HUDEP-2 (cell line): ENCODE results near the gene ZNF384.
"Not testable (repeated sequence)": the region's sequence is repeated elsewhere in the genome, so short reads cannot be mapped to it uniquely, and the experiment has no call there.

ENCODE experiments used
- DNase-seq, 76 experiments: peaks; one replicate each; lab custom pipeline; 2025; ENCODE audit not compliant: unreplicated experiment in 76 of 76; lab: John Stamatoyannopoulos, UW

The ZNF384 gene

DNA sequence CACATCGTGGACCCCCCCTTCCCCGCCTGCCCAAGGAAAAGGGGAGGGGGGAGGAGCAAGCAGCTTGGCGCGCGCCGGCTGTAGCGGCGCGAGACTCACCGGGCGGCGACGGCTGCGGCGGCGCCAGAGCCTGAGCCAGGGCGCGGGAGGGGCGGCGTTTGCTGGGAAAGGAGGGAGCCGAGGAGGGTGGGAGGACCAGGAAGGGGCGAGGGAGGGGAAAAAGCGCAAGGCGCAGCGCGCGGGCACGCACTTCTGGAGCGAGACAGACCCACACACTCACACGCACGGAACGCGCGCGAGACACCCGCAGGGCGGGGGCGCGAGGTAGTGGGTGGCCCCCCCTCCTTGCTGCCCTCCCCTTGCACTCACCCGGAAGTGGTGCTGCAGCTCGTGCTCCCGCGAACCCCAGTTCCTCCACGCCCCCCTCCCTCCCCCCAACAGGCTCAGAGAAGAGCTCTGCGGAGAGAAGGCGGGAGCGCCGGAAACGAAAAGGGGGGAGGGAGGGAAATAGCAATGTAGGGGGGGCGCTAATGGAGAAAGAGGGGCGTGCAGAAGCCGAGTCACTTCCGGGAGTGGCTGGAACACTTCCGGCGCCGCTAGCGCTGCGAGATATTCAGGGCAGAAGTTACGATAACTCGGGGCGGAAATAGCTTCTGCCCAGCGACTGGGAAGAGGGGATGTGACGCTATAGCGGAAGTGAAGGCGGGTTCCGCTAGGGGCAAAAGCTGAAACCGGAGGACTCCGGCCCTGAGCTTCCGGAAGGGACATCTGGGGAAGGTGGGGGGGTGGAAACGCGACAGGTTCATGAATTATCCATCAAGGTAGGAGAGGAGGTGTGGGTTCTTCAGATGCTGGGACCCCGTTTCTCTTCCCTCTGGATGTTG lies at the start of gene ZNF384:
Gene ZNF384, minus strand, starts transcription at position 377 of the 884 bp plus-strand sequence. CDS start 9,855 bp downstream, outside the sequence.
- DNase-seq: peak; percentile 47 to 100 (median 96)

DNA sequence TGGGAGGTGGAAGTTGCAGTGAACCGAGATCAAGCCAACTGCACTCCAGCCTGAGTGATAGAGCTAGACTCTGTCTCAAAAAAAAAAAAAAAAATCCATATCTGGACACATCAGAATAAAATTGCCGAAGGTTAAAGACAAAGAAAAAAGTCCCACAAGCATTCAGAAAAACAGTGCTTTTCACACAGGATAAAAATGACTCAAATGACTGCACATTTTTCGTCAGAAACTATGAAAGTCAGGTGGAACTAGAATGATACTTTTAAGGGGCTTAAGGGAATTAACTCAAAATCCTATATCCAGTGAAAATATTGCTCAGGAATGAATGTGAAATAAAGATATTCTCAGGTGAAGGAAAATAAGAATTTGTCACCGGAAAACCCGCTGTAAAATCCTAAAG lies 47.6 kb upstream of the ZNF384 start:
- no peak for DNase-seq

DNA sequence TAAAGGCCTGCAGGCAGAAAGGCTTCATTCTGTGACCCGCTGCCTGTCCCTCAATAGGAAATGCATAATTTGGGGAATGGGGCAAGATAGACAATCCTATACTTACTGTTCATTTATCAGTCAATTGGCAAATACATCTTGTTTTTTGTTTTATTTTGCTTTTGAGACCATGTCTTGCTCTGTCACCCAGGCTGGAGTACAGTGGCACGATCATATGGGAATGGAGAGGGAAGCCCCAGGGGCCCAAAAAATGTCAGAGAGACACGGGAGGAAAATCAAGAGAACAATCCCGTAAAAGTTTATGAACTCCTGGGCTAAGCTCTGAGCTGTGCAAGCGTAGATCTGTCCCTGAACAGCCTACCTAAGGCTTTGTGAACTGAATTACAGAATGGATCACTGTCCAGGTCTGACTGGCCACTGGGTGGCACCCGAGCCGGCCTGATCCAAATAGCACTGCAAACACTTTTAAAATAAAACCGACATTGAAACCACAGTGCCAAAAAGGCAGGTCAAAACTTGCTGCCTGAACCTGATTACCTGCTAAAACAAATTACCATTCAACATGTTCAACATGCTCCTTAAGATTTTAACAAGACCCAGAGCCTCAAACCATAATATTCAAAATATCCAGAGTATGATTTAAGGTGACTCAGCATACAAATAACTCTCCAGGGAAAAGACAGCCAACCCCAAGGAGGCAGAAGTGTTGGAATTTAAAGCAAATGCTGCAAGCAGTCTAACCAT lies 46.4 kb upstream of the ZNF384 start:
- peak in 31 of 76 experiments; percentile 3 to 52 (median 21) for DNase-seq

DNA sequence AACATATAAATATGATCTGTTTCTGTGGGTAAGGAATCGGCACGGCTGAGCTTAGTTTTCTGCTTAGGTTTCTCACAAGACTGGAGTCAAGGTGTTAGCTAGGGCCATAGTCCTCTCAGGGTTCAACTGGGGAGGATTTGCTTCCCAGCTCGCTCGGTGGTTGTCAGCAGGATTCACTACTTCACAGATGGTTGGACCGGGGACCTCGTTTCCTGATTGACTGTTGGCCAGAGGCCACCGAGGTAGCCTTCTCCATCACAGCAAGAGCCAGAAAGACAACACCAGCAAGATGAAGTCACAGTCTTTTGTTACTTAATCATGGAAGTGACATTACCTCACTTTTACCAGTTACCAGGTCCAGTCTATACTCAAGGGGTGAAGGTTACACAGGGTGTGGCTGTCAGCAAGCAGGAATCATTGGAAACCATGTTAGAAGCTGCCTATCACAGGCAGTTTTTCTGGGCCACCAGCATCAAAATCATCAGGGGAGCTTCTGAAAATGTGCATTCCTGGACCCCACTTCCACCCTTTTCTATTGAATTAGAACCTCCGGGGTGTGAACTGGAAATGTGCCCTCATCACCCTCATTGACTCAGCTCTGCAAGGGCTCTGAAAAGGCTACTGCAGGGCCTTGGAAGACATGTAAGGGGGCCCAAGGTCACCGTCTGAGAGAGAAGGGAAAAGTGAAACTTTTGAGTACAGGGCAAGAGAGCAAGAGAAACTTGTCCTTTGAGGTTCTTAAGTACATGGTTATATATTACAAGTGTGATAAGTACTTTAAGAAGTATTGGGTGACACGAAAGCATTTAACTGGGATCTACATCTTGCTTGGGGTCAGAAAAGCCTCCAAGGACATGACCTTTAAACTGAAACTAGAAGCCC lies 45.6 kb upstream of the ZNF384 start:
- no peak for DNase-seq

DNA sequence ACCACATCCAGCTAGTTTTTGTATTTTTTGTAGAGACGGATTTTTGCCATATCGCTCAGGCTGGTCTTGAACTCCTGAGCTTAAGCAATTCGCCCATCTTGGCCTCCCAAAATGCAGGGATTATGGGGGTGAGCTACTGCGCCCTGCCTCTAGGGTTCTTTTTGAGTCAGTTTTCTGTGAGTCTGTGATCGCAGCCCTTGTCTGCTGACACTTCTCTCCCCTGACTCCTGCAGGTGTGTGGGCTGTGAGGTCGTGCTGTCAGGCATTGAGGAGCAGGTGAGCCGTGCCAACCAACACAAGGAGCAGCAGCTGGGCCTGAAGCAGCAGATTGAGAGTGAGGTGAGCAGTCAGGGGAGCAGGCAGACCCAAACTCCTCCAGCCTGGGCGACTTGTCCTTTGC lies 41.0 kb upstream of the ZNF384 start:
- DNase-seq: no peak

DNA sequence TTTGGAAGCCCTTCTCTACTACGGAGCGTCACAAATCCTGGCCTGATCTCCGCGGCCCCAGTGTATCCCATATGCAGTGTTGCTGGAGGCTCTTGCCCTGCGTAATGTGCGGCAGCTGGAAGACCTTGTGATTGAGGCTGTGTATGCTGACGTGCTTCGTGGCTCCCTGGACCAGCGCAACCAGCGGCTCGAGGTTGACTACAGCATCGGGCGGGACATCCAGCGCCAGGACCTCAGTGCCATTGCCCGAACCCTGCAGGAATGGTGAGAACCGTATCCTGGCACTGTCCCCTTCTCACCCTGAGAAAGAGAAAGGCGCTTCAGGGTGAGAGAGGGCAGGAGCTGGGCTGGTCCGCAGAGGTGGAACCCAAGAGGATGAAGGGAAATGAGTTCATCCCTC lies 40.0 kb upstream of the ZNF384 start:
- no peak for DNase-seq

DNA sequence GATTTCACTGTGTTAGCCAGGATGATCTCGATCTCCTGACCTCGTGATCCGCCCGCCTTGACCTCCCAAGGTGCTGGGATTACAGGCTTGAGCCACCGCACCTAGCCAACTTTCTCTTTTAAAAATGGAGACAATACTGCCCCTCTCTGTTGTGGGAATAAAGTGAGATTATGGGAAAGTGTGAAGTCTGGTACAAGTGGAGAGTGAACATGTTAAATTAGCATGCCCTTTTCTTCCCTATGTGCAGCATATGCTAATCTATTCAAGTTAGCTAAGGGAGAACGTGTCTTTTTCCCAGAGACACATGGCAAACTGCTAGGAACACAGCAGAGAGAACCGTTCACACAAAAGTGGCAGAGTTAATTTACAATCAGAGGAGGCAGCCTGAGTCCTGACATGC lies 36.2 kb upstream of the ZNF384 start:
- no peak for DNase-seq

DNA sequence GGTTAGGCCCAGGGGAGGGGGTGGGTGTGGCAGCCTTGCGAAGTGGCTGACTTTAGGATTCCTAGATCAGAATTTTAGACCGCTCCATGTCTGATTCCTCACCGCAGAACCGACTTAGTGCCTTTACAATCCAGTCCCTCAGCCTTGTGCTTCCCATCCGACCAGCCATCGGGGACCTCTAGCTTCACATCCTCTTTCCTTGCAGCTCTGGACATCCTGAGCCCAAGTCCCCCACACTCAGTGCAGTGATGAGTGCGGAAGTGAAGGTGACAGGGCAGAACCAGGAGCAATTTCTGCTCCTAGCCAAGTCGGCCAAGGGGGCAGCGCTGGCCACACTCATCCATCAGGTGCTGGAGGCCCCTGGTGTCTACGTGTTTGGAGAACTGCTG lies 35.2 kb upstream of the ZNF384 start:
- DNase-seq: peak in 22 of 76 experiments; percentile 7 to 76 (median 37)

DNA sequence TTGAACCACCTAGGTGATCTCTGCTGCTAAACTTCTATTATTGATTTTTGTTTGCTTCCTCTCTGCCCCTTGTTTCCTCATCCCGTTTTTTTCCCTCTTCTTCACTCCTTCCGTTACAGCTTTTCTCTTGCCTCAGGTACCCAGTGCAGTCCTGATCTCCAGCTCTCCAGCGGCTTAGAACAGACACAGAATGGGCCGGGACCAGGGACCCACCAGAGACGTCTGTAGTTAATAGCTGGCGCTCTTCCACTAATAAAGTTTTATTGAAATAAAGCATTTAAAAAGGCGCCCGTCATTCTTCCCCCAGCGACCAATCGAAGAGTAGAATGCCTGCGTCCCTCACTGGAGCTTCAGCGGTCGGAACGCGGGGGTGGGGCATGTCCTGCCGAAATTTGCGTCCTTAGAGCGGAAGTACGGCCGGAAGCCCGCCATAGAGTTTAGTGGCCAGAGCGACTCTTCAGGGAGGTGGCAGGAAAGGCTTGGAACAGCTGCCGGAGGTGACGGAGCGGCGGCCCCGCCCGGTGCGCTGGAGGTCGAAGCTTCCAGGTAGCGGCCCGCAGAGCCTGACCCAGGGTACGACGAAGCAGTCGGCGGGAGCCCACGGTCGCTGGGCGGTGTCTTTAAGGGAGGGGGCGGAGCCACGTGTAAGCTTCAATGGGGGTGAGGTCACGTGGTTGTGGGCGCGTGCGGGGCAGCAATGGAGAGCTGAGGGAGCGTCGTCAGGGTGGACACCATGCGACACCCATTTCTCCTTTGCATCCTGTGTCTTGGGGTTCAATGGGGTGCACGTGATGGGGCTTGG lies 34.6 kb upstream of the ZNF384 start, which contains the start of gene COPS7A:
Gene COPS7A, plus strand, starts transcription at position 440 of the 802 bp plus-strand sequence. CDS start 611 bp downstream, outside the sequence.
- DNase-seq: peak in 75 of 76 experiments; percentile 65 to 99 (median 98)

DNA sequence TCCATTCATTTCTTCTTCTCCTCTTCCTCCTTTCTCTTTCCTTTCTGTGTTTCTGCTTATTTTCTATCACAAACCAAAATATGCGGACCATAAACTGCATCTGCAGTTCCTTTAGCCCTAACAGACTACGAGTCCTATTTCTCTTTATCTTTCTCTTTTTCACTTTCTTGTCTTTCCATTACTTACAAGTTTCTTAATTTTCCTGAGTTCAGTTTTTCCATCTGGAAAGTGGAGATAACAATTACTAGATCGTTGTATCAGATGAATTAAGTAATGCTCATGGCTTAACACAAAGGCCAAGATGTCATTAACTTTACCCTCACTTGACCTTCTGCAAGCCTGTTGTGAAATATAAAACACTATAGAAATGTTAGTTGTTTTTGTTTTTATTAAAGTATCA lies 33.7 kb upstream of the ZNF384 start:
- peak in 12 of 76 experiments; percentile 5 to 59 (median 14) for DNase-seq

DNA sequence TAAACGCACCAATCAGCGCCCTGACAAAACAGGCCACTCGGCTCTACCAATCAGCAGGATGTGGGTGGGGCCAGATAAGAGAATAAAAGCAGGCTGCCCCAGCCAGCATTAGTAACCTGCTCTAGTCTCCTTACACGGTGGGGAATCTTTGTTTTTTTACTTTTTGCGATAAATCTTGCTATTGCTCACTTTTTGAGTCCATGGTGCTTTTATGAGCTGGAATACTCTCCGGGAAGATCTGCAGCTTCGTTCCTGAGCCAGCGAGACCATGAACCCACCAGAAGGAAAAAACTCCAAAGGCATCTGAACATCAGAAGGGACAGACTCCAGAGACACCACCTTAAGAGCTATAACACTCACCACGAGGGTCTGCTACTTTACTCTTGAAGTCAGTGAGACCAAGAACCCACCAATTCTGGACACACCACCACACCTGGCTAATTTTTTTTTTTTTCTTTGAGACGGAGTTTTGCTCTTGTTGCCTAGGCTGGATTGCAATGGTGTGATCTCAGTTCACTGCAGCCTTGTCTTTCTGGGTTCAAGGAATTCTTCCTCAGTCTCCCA lies 27.8 kb upstream of the ZNF384 start:
- no peak for DNase-seq

DNA sequence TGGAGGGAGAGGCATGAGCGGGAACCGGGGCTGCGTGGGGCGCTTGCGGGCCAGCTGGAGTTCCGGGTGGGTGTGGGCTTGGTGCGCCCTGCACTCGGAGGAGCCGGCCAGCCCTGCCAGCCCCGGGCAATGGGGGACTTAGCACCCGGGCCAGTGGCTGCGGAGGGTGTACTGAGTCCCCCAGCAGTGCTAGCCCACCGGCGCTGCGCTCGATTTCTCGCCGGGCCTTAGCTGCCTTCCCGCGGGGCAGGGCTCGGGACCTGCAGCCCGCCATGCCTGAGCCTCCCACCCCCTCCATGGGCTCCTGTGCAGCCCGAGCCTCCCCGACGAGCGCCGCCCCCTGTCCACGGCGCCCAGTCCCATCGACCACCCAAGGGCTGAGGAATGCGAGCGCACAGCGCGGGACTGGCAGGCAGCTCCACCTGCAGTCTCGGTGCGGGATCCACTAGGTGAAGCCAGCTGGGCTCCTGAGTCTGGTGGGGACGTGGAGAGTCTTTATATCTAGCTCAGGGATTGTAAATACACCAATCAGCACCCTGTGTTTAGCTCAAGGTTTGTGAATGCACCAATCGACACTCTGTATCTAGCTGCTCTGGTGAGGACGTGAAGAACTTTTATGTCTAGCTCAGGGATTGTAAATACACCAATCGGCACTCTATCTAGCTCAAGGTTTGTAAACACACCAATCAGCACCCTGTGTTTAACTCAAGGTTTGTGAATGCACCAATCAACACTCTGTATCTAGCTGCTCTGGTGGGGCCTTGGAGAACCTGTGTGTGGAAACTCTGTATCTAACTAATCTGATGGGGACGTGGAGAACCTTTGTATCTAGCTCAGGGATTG lies 27.1 kb upstream of the ZNF384 start:
- not testable (repeated sequence) for DNase-seq

DNA sequence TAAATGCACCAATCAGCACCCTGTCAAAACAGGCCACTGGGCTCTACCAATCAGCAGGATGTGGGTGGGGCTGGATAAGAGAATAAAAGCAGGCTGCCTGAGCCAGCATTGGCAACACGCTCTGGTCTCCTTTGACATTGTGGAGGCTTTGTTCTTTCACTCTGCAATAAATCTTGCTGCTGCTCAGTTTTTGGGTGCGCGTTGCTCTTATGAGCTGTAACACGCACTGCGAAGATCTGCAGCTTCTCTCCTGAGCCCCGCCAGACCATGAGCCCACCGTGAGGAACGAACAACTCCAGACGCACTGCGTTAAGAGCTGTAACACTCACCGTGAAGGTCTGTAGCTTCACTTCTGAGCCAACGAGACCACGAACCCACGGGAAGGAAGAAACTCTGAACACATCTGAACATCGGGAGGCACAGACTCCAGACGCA lies 19.8 kb upstream of the ZNF384 start:
- DNase-seq: peak in 1 of 76 experiments; percentile 3

DNA sequence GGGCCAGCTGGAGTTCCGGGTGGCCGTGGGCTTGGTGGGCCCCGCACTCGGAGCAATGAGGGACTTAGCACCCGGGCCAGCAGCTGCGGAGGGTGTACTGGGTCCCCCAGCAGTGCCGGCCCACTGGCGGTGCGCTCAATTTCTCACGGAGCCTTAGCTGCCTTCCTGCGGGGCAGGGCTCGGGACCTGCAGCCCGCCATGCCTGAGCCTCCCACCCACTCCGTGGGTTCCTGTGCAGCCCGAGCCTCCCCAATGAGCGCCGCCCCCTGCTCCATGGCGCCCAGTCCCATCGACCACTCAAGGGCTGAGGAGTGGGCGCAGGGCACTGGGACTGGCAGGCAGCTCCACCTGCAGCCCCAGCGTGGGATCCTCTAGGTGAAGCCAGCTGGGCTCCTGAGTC lies 19.2 kb upstream of the ZNF384 start:
- not testable (repeated sequence) for DNase-seq

DNA sequence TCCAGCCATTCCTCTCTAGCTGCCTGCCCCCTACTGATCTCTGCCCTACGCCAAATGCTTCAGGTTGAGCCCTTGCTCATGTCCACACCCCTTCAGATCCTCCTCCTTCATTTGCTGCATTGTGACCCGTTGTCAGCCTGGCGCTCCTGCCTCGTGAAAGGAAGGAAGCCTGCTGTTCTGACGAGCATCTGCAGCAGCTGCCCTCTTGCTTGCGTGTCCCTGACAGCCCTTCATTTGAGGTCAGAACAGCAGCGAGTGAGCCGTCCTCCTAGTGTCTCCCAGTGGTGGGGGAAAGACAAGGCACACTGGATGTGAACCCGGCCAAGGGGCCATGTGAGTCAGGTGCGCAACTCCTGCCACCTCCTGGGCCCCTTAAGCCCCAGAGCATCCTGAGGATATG lies 14.5 kb upstream of the ZNF384 start:
- DNase-seq: peak in 3 of 76 experiments; percentile 7 to 13 (median 9)

DNA sequence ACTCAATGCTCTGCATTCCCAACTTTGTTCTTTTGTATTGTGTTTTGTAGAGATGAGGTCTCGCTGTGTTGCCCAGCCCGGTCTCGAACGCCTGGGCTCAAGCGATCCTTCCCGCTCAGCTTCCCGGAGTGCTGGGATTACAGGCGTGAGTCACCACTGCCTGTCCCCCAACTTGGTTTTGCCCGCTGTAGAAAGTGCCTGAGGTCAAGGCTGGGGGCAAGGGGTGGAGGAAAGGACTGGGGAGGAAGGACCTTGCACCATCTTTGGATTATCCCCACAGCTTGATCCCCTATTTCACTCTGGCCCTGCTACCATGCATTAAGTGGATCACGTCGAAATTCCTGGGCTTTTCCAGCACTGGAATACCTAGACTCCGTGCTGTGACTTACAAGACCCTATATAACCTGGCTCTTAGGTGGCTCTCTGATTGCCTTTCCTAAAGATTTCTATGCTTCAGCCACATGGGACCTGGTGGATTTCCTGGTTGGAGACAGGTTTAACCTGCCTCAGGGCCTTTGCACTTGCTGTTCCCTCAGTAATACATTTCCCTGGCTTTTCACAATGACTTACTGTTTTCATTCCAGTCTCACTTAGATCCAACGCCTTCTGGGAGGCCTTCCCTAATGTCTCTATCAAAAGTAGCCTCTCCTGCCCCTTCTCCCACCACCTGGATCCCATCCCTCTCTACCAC lies 12.0 kb upstream of the ZNF384 start:
- DNase-seq: no peak

DNA sequence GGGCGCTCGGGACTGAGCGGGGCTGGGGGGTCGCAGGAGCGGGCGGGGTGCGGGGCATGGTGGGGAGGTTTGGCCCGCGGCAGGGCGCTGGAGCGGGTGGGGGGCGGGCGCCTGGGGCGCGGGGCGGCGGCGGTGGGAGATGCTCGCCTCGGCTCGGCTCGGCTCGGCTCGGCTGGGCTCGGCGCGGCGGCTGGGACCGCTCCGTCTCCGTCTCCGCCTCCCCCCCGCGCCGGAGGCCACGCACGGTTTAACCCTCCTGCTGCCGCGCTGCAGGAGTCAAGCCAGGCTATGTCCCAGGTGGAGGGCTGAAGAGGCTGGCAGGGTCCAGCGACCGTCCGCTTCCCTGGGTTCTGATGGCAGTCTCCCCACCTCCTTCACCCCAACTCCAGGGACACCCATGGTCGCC lies 11.5 kb upstream of the ZNF384 start, which contains the start of gene PIANP:
Gene PIANP, minus strand, starts transcription at position 170 of the 406 bp plus-strand sequence. CDS start 2,754 bp downstream, outside the sequence.
- no peak for DNase-seq
